PC-9 (cell line): ENCODE results near the gene SOSTDC1.

ENCODE experiments used
- EZH2 ChIP-seq: fragments of 200-600 bp; sonication (generic); IDR thresholded peaks from 2 replicates; pipeline ENCODE4 v1.8.0; 2017; ENCODE audit warnings: antibody characterized with exemption, low read depth
- TF ChIP-seq, protein P1 (sequence below): fragments of 200-600 bp; sonication (generic); conservative IDR thresholded peaks from 2 replicates; pipeline ENCODE4 v1.6.1; 2017; ENCODE audit warnings: mixed run types, antibody characterized with exemption, mild to moderate bottlenecking, moderate library complexity

DNA sequence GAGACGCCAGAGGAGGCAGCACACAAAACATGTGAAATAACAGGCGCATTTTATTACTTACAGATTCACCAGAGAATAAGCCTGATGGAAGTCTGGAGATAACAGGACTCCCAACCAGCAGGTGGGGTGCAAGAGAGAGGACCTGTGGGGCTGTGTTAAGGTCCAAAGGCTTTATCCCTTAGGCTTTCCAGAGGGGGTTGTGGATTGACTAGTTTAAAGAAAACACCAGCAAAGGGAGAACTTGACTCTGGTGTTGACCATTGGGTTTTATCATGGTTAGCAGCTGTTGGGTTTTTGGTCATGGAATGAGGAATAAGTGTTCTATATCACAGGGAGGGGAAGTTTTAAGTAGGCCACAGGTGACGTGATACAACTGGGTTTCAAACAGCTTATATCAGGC lies 42.6 kb downstream of the SOSTDC1 start:
- TF ChIP-seq, protein P1, sequence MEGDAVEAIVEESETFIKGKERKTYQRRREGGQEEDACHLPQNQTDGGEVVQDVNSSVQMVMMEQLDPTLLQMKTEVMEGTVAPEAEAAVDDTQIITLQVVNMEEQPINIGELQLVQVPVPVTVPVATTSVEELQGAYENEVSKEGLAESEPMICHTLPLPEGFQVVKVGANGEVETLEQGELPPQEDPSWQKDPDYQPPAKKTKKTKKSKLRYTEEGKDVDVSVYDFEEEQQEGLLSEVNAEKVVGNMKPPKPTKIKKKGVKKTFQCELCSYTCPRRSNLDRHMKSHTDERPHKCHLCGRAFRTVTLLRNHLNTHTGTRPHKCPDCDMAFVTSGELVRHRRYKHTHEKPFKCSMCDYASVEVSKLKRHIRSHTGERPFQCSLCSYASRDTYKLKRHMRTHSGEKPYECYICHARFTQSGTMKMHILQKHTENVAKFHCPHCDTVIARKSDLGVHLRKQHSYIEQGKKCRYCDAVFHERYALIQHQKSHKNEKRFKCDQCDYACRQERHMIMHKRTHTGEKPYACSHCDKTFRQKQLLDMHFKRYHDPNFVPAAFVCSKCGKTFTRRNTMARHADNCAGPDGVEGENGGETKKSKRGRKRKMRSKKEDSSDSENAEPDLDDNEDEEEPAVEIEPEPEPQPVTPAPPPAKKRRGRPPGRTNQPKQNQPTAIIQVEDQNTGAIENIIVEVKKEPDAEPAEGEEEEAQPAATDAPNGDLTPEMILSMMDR = no peak
- no peak for TF ChIP-seq EZH2
